CD4-positive, alpha-beta T cell treated with Interleukin-21 for 1 hour (primary cell): ENCODE measurements around the gene CYLC2.

ENCODE experiments used
- DNase-seq: peaks from one replicate; pipeline ENCODE4 v3.0.0-alpha.2; 2020

Gene CYLC2

GRCh38 chr9:102995033-102995432 is at the start of gene CYLC2:
Gene CYLC2, plus strand, starts transcription at chr9:102995333. Its CDS starts 48 bp downstream, at chr9:102995381.
- DNase-seq: no peak

- DNase-seq: no peak
These were observed 44.8 kb upstream of the CYLC2 start for GRCh38 chr9:102950346-102950745.

- no peak for DNase-seq
These were observed 28.1 kb upstream of the CYLC2 start for GRCh38 chr9:102966999-102967398.

- no peak for DNase-seq
These were observed 27.2 kb upstream of the CYLC2 start for GRCh38 chr9:102967979-102968378.

- DNase-seq: no peak
These were observed 22.4 kb upstream of the CYLC2 start for GRCh38 chr9:102972780-102973179.

GRCh38 chr9:102974530-102974929 is 20.6 kb upstream of the CYLC2 start:
- no peak for DNase-seq

- DNase-seq: no peak
These were observed 19.9 kb upstream of the CYLC2 start for GRCh38 chr9:102975251-102975650.

- DNase-seq: no peak
These were observed 9.8 kb upstream of the CYLC2 start for GRCh38 chr9:102985162-102985895.

- no peak for DNase-seq
These were observed 8.7 kb upstream of the CYLC2 start for GRCh38 chr9:102986425-102986824.

- DNase-seq: no peak
These were observed 8.6 kb downstream of the CYLC2 start for GRCh38 chr9:103003689-103004088.

GRCh38 chr9:103014242-103014641 is 19.1 kb downstream of the CYLC2 start:
- no peak for DNase-seq

GRCh38 chr9:103025796-103026195 is 30.7 kb downstream of the CYLC2 start:
- DNase-seq: no peak

GRCh38 chr9:103037508-103038477 is 42.7 kb downstream of the CYLC2 start:
- no peak for DNase-seq

- no peak for DNase-seq
These were observed 46.8 kb downstream of the CYLC2 start for GRCh38 chr9:103041961-103042360.
